HG03135 (cell line): ENCODE measurements around the gene CADPS.

Experiments
- ATAC-seq: cut with Tn5 transposase; IDR thresholded peaks from one replicate; pipeline ENCODE4 v1.9.1; 2021; ENCODE audit warnings: mild to moderate bottlenecking, moderate library complexity; ENCODE audit not compliant: unreplicated experiment

Gene CADPS

GRCh38 chr3:62815981-62816380, 59.2 kb downstream of the CADPS start:
- ATAC-seq = no peak

- ATAC-seq = no peak
These were observed 62.6 kb downstream of the CADPS start for GRCh38 chr3:62812631-62813030.

GRCh38 chr3:62811119-62811518, 64.1 kb downstream of the CADPS start:
- ATAC-seq = no peak

GRCh38 chr3:62809369-62809768, 65.8 kb downstream of the CADPS start:
- ATAC-seq = no peak

- no peak for ATAC-seq
These were observed 69.5 kb downstream of the CADPS start for GRCh38 chr3:62805580-62806277.

- no peak for ATAC-seq
These were observed 70.1 kb downstream of the CADPS start for GRCh38 chr3:62805106-62805505.

GRCh38 chr3:62803276-62803675, 71.9 kb downstream of the CADPS start:
- ATAC-seq = no peak

GRCh38 chr3:62798000-62798399, 77.2 kb downstream of the CADPS start:
- ATAC-seq = no peak

- ATAC-seq = no peak
These were observed 78.1 kb downstream of the CADPS start for GRCh38 chr3:62797132-62797531.

GRCh38 chr3:62795978-62796657, 79.1 kb downstream of the CADPS start:
- ATAC-seq = no peak

GRCh38 chr3:62793946-62794345, 81.3 kb downstream of the CADPS start:
- no peak for ATAC-seq

GRCh38 chr3:62785384-62785783, 89.8 kb downstream of the CADPS start:
- ATAC-seq = no peak

- no peak for ATAC-seq
These were observed 94.1 kb downstream of the CADPS start for GRCh38 chr3:62781121-62781520.

GRCh38 chr3:62777674-62778073, 97.5 kb downstream of the CADPS start:
- ATAC-seq = no peak

GRCh38 chr3:62777130-62777529, 98.1 kb downstream of the CADPS start:
- ATAC-seq = no peak

GRCh38 chr3:62774221-62774620, 101.0 kb downstream of the CADPS start:
- ATAC-seq = no peak

GRCh38 chr3:62771331-62772072, 103.7 kb downstream of the CADPS start:
- no peak for ATAC-seq

- ATAC-seq = no peak
These were observed 106.3 kb downstream of the CADPS start for GRCh38 chr3:62768896-62769295.

- no peak for ATAC-seq
These were observed 113.5 kb downstream of the CADPS start for GRCh38 chr3:62761711-62762110.

GRCh38 chr3:62761311-62761710, 113.9 kb downstream of the CADPS start:
- no peak for ATAC-seq

- ATAC-seq = no peak
These were observed 116.7 kb downstream of the CADPS start for GRCh38 chr3:62758296-62759066.
